Loucy (cell line): ENCODE results near the gene COL6A1.

ENCODE experiments used
- EZH2phosphoT487 ChIP-seq: fragments of 200-600 bp; IDR thresholded peaks from 2 replicates; pipeline ENCODE4 v1.6.1; 2018; ENCODE audit warnings: antibody characterized with exemption, mild to moderate bottlenecking, moderate library complexity, borderline replicate concordance
- TF ChIP-seq, protein P1 (sequence below): fragments of 200-600 bp; sonication (generic); conservative IDR thresholded peaks from 2 replicates; pipeline ENCODE4 v1.5.1; 2014; ENCODE audit warnings: mild to moderate bottlenecking, antibody characterized with exemption, low read length

- no peak for TF ChIP-seq EZH2phosphoT487
- TF ChIP-seq, protein P1, sequence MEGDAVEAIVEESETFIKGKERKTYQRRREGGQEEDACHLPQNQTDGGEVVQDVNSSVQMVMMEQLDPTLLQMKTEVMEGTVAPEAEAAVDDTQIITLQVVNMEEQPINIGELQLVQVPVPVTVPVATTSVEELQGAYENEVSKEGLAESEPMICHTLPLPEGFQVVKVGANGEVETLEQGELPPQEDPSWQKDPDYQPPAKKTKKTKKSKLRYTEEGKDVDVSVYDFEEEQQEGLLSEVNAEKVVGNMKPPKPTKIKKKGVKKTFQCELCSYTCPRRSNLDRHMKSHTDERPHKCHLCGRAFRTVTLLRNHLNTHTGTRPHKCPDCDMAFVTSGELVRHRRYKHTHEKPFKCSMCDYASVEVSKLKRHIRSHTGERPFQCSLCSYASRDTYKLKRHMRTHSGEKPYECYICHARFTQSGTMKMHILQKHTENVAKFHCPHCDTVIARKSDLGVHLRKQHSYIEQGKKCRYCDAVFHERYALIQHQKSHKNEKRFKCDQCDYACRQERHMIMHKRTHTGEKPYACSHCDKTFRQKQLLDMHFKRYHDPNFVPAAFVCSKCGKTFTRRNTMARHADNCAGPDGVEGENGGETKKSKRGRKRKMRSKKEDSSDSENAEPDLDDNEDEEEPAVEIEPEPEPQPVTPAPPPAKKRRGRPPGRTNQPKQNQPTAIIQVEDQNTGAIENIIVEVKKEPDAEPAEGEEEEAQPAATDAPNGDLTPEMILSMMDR = no peak
Measured at GRCh38 chr21:46048926-46049889, 67.6 kb downstream of the COL6A1 start.
